GM23338 (cell line): Measurements from ENCODE around the gene SCPEP1. TPM values are rescaled to one million over a fixed set of nuclear protein-coding genes. Genes with fewer than 3 reads are reported as not detected.

ENCODE experiments used
- ATAC-seq: fragments of 200-7000 bp; cut with Tn5 transposase; 3 replicates; pipeline ENCODE4 v1.9.1; 2020
- DNase-seq: peaks from one replicate; pipeline ENCODE4 v3.0.0-alpha.2; 2015; ENCODE audit warnings: low spot score
- H2AFZ ChIP-seq: fragments of 200-600 bp; sonication (generic); 2 replicates; pipeline ENCODE4 v1.8.0; 2016; ENCODE audit warnings: antibody characterized with exemption, mild to moderate bottlenecking, moderate library complexity
- H3F3A ChIP-seq: fragments of 200-600 bp; sonication (generic); replicated peaks from 2 replicates; pipeline ENCODE4 v1.8.0; 2017; ENCODE audit warnings: antibody characterized with exemption, mixed run types, low read depth
- H3K27ac ChIP-seq: fragments of 200-600 bp; sonication (generic); 2 replicates; pipeline ENCODE4 v1.6.1; 2016; ENCODE audit warnings: low read depth
- H3K27me3 ChIP-seq: fragments of 200-600 bp; sonication (generic); 2 replicates; pipeline ENCODE4 v1.8.0; 2016; ENCODE audit warnings: mild to moderate bottlenecking, mixed run types, moderate library complexity; ENCODE audit not compliant: insufficient read depth
- H3K36me3 ChIP-seq: fragments of 200-600 bp; sonication (generic); 2 replicates; pipeline ENCODE4 v1.8.0; 2016; ENCODE audit warnings: mild to moderate bottlenecking; ENCODE audit not compliant: insufficient read depth
- H3K4me1 ChIP-seq: fragments of 200-600 bp; sonication (generic); 2 replicates; pipeline ENCODE4 v1.8.0; 2016; ENCODE audit warnings: mild to moderate bottlenecking, moderate library complexity; ENCODE audit not compliant: insufficient read depth
- H3K4me2 ChIP-seq: fragments of 200-600 bp; sonication (generic); 2 replicates; pipeline ENCODE4 v1.7.1; 2017; ENCODE audit warnings: mixed run types
- H3K4me3 ChIP-seq: fragments of 200-600 bp; sonication (generic); 2 replicates; pipeline ENCODE4 v1.6.1; 2016; ENCODE audit warnings: mixed run types
- H3K79me2 ChIP-seq: fragments of 200-600 bp; sonication (generic); replicated peaks from 2 replicates; pipeline ENCODE4 v1.8.0; 2017; ENCODE audit warnings: mild to moderate bottlenecking; ENCODE audit not compliant: insufficient read depth
- H3K9me2 ChIP-seq: fragments of 200-600 bp; sonication (generic); 2 replicates; pipeline ENCODE4 v1.8.0; 2017; ENCODE audit not compliant: insufficient read depth
- H4K20me1 ChIP-seq: fragments of 200-600 bp; sonication (generic); replicated peaks from 2 replicates; pipeline ENCODE4 v1.8.0; 2017; ENCODE audit warnings: mild to moderate bottlenecking; ENCODE audit not compliant: insufficient read depth
- H3K27ac Mint-ChIP-seq: 2 replicates; pipeline ENCODE4 v1.8.0; 2020; ENCODE audit warnings: inconsistent platforms, mild to moderate bottlenecking, moderate library complexity, mixed read lengths
- H3K27me3 Mint-ChIP-seq: 3 replicates; pipeline ENCODE4 v1.8.0; 2022; ENCODE audit warnings: low read depth, mild to moderate bottlenecking, moderate library complexity, mixed read lengths, inconsistent platforms; ENCODE audit not compliant: insufficient read depth, poor library complexity
- H3K36me3 Mint-ChIP-seq: 3 replicates; pipeline ENCODE4 v1.8.0; 2021; ENCODE audit warnings: low read depth, mild to moderate bottlenecking, inconsistent platforms, moderate library complexity, mixed read lengths
- H3K4me1 Mint-ChIP-seq: 3 replicates; pipeline ENCODE4 v1.8.0; 2020; ENCODE audit warnings: mild to moderate bottlenecking, inconsistent platforms, mixed read lengths
- H3K4me3 Mint-ChIP-seq: 3 replicates; pipeline ENCODE4 v1.8.0; 2021; ENCODE audit warnings: moderate library complexity, mild to moderate bottlenecking, inconsistent platforms, mixed read lengths
- H3K9me3 Mint-ChIP-seq: 3 replicates; pipeline ENCODE4 v1.8.0; 2020; ENCODE audit warnings: moderate library complexity, mild to moderate bottlenecking, inconsistent platforms, mixed read lengths
- CREB1 ChIP-seq: fragments of 250-450 bp; sonication (Bioruptor Pico); IDR thresholded peaks from 2 replicates; pipeline ENCODE4 v1.5.0; 2020; ENCODE audit warnings: low read depth, mild to moderate bottlenecking, moderate library complexity
- CTCF ChIP-seq, 2 experiments: fragments of 200-600 bp in 1 of 2; sonication (generic) in 1 of 2; conservative IDR thresholded peaks; 2 replicates each; pipeline versions ENCODE4 v1.5.1 to v1.6.1; 2016 to 2017; ENCODE audit warnings: antibody characterized with exemption in 2 of 2, low read depth in 2 of 2, mild to moderate bottlenecking in 2 of 2, moderate library complexity in 1 of 2
- ETS1 ChIP-seq: IDR thresholded peaks from 2 replicates; pipeline ENCODE4 v1.6.1; 2016; ENCODE audit warnings: antibody characterized with exemption
- EZH2 ChIP-seq: fragments of 200-600 bp; sonication (generic); IDR thresholded peaks from one replicate; pipeline ENCODE4 v1.8.0; 2017; ENCODE audit warnings: antibody characterized with exemption, mild to moderate bottlenecking, low read depth; ENCODE audit not compliant: unreplicated experiment
- EZH2phosphoT487 ChIP-seq: fragments of 200-600 bp; sonication (generic); IDR thresholded peaks from one replicate; pipeline ENCODE4 v1.8.1; 2018; ENCODE audit warnings: antibody characterized with exemption; ENCODE audit not compliant: unreplicated experiment
- JUNB ChIP-seq: IDR thresholded peaks from one replicate; pipeline ENCODE4 v1.6.1; 2016; ENCODE audit warnings: antibody characterized with exemption; ENCODE audit not compliant: unreplicated experiment
- NANOG ChIP-seq: IDR thresholded peaks from 2 replicates; pipeline ENCODE4 v1.6.1; 2016; ENCODE audit warnings: antibody characterized with exemption, borderline replicate concordance
- POLR2AphosphoS5 ChIP-seq: IDR thresholded peaks from 2 replicates; pipeline ENCODE4 v1.6.1; 2016; ENCODE audit warnings: antibody characterized with exemption, low read depth
- REST ChIP-seq: IDR thresholded peaks from one replicate; pipeline ENCODE4 v1.6.1; 2018; ENCODE audit warnings: antibody characterized with exemption; ENCODE audit not compliant: unreplicated experiment
- STAT1 ChIP-seq: IDR thresholded peaks from one replicate; pipeline ENCODE4 v1.6.1; 2016; ENCODE audit warnings: antibody characterized with exemption; ENCODE audit not compliant: unreplicated experiment
- ZNF114 ChIP-seq: fragments of 250-450 bp; sonication (Bioruptor Pico); IDR thresholded peaks from 2 replicates; pipeline ENCODE4 v1.5.0; 2020; ENCODE audit warnings: mild to moderate bottlenecking, moderate library complexity
- ZNF331 ChIP-seq: fragments of 250-450 bp; sonication (Bioruptor Pico); IDR thresholded peaks from 2 replicates; pipeline ENCODE4 v1.5.0; 2020; ENCODE audit warnings: low read depth, mild to moderate bottlenecking, moderate library complexity
- polyA plus RNA-seq: library from polyadenylated mRNA; unstranded; fragments of >200 nt; fragmentation: Nextera tagmentation; extraction: Ambion mirVana; gene quantifications from 2 replicates; pipeline ENCODE4 v1.2.1, GENCODE V29; 2016
- total RNA-seq: library from RNA; depleted of rRNA; stranded (reverse); fragments of >200 nt; shearing (Covaris generic); gene quantifications from 2 replicates; pipeline ENCODE4 v1.2.3, GENCODE V29; 2014

The SCPEP1 gene
- total and polyA plus RNA-seq, 2 experiments from 2014 or later = 46.6 to 52.1 TPM

GRCh38 chr17:56966338-56966737, 11.6 kb upstream of the SCPEP1 start:
- ATAC-seq (no peak), DNase-seq (no peak)
- H3K79me2 ChIP-seq = no peaks in the 10 kb centered on the region
- Mint-ChIP-seq H3K27ac (no peak overlapping the region), H3K4me1 (peaks cover under 1% of the 10 kb centered on the region; the same call in 2 of the 3 replicates), H3K9me3 (peaks cover 13% of the 10 kb centered on the region), H3K4me3 (no peak overlapping the region), H3K27me3 (peaks cover 6% of the 10 kb centered on the region), H3K36me3 (peaks cover 3% of the 10 kb centered on the region; the same call in 1 of the 3 replicates)
- no peak overlapping the region for H3K4me3 ChIP-seq
- no peaks in the 10 kb centered on the region for H3F3A ChIP-seq
- no peaks in the 10 kb centered on the region for H3K4me1 ChIP-seq
- no peaks in the 10 kb centered on the region for H3K27me3 ChIP-seq
- H3K27ac ChIP-seq = no peak overlapping the region
- H4K20me1 ChIP-seq = no peaks in the 10 kb centered on the region
- H2AFZ ChIP-seq = peak overlapping the region; percentile 83; the same call in 1 of the 2 replicates
- no peak overlapping the region for H3K4me2 ChIP-seq
- no peaks in the 10 kb centered on the region for H3K9me2 ChIP-seq
- TF ChIP-seq JUNB (no peak), REST (no peak), NANOG (no peak), ZNF331 (CRISPR knock-in tag) (no peak), POLR2AphosphoS5 (no peak), EZH2 (no peak), EZH2phosphoT487 (no peak), STAT1 (no peak), CTCF (conservative IDR thresholded peaks at IDR 0.05; ENCODE audit: low read depth in 2 of 2) (no peak), ZNF114 (no peak), CREB1 (CRISPR knock-in tag) (no peak), ETS1 (no peak)
- H3K36me3 ChIP-seq = no peaks in the 10 kb centered on the region
